ENCODE results near the gene CPLX1. TPM values are rescaled to one million over a fixed set of nuclear protein-coding genes. Genes with fewer than 3 reads are reported as not detected.

CPLX1 gene
- total RNA-seq, 1 experiment from 2014 or later: 3.9 TPM

DNA sequence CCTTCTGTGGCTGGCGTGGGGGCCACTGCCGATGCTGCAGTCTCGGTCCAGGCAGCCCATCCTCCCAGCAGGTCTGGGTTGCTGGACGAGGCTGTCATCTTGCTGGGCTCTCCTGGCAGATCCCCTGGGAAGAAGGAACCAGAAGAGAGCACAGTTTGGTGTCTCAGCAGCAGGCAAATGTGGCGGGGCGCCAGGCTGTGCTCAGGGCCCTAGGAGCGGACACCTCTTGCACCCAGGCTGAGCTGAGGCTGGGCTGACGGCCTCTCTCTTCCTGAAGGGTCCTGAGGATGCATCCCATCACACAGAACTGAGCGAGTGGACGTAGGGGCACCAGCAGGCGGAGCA lies 39.2 kb upstream of the CPLX1 start:
- Histone ChIP-seq H3K27ac (no peak overlapping the region), H3K9me3 (ENCODE audit: insufficient read depth, low read depth) (no peaks in the 10 kb centered on the region), H3K79me2 (ENCODE audit: low read depth) (no peaks in the 10 kb centered on the region), H3K4me2 (no peak overlapping the region), H3K4me1 (replicated peaks; ENCODE audit: insufficient read depth) (no peaks in the 10 kb centered on the region), H2AFZ (no peak overlapping the region), H3F3A (ENCODE audit: insufficient read depth, low read depth) (peaks cover 5% of the 10 kb centered on the region; the same call in 1 of the 2 replicates), H3K9me2 (ENCODE audit: insufficient read depth) (no peaks in the 10 kb centered on the region), H4K20me1 (ENCODE audit: insufficient read depth) (no peaks in the 10 kb centered on the region; the same call in 1 of the 2 replicates), H3K36me3 (ENCODE audit: low read depth) (peaks cover 8% of the 10 kb centered on the region; the same call in 1 of the 2 replicates), H3K27me3 (ENCODE audit: insufficient read depth, low read depth) (no peaks in the 10 kb centered on the region), H3K4me3 (no peak overlapping the region)
- TF ChIP-seq, protein P1, sequence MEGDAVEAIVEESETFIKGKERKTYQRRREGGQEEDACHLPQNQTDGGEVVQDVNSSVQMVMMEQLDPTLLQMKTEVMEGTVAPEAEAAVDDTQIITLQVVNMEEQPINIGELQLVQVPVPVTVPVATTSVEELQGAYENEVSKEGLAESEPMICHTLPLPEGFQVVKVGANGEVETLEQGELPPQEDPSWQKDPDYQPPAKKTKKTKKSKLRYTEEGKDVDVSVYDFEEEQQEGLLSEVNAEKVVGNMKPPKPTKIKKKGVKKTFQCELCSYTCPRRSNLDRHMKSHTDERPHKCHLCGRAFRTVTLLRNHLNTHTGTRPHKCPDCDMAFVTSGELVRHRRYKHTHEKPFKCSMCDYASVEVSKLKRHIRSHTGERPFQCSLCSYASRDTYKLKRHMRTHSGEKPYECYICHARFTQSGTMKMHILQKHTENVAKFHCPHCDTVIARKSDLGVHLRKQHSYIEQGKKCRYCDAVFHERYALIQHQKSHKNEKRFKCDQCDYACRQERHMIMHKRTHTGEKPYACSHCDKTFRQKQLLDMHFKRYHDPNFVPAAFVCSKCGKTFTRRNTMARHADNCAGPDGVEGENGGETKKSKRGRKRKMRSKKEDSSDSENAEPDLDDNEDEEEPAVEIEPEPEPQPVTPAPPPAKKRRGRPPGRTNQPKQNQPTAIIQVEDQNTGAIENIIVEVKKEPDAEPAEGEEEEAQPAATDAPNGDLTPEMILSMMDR (conservative IDR thresholded peaks at IDR 0.05): no peak
- no peak for TF ChIP-seq EZH2 (IDR thresholded peaks at IDR 0.05; ENCODE audit: low read depth)
- intact Hi-C loops (cut with micrococcal nuclease; ENCODE audit: unreplicated experiment): no loop called here
- BruUV-seq (replicated peaks): no TSS peak
- CTCF ChIA-PET: no interaction called here
- DNase-seq: no peak
- POLR2A ChIA-PET (ENCODE audit: unreplicated experiment): no interaction called here

DNA sequence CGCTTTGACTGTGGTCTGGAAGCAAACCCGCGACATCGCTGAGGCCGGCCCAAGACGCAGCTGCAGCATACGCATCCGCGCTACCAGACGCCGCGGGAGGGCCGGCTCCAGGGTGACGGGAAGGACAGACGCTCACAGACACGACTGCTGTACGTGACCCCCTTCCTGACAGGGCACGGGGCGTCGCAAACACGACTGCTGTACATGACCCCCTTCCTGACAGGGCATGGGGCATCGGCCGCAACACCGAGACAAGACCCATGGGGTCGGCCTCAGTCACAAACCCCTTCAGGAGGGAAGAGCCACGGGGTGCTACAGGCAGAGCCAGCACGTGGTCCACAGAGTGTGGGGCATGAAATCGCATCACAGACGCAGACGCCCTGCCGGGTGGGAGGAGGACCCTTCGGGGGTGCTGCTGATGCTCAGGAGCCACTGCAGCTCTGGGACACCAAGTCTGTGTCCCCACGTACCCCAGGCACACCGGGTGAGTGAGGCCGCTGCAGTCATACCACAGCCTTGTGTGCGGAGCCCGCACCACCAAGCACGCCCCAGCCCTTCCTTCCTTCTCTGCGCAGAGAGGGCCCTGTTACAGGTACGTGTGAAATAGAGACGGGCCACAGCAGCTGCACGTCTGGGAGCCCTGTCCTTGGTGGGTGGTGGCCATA lies 38.7 kb upstream of the CPLX1 start:
- no peaks in the 10 kb centered on the region; the same call in 1 of the 2 replicates for H4K20me1 ChIP-seq (ENCODE audit: insufficient read depth)
- H3K36me3 ChIP-seq (ENCODE audit: low read depth): peaks cover 8% of the 10 kb centered on the region; the same call in 1 of the 2 replicates
- POLR2A ChIA-PET (ENCODE audit: unreplicated experiment): no interaction called here
- BruUV-seq (replicated peaks): no TSS peak
- no peaks in the 10 kb centered on the region for H3K9me3 ChIP-seq (ENCODE audit: insufficient read depth, low read depth)
- no peaks in the 10 kb centered on the region for H3K79me2 ChIP-seq (ENCODE audit: low read depth)
- 0 out of 2 replicates have a peak, but pooled peaks cover under 1% of the 10 kb centered on the region for H3F3A ChIP-seq (ENCODE audit: insufficient read depth, low read depth)
- no peaks in the 10 kb centered on the region for H3K9me2 ChIP-seq (ENCODE audit: insufficient read depth)
- H3K4me2 ChIP-seq: no peak overlapping the region
- no peak for DNase-seq
- TF ChIP-seq, protein P1 (conservative IDR thresholded peaks at IDR 0.05): no peak
- no peak for TF ChIP-seq EZH2 (IDR thresholded peaks at IDR 0.05; ENCODE audit: low read depth)
- H2AFZ ChIP-seq: no peak overlapping the region
- intact Hi-C loops (cut with micrococcal nuclease; ENCODE audit: unreplicated experiment): no loop called here
- CTCF ChIA-PET: no interaction called here
- H3K27me3 ChIP-seq (ENCODE audit: insufficient read depth, low read depth): no peaks in the 10 kb centered on the region
- no peak overlapping the region for H3K4me3 ChIP-seq
- H3K4me1 ChIP-seq (replicated peaks; ENCODE audit: insufficient read depth): no peaks in the 10 kb centered on the region
- H3K27ac ChIP-seq: no peak overlapping the region

DNA sequence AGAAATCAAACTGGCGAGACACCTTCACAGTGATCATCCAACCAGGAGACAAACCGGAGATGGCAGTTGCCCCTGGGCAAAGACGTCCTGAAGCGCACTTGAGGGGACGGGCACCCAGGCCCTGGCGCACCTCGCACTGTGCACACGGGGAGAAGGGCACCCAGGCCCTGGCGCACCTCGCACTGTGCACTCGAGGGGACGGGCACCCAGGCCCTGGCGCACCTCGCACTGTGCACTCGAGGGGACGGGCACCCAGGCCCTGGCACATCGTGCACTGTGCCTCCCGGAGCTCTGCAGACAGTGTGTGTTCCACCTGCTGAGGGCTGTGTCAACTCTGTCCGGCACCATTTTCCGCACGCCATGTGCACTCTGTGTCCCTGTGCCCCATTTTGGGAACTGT lies 34.6 kb upstream of the CPLX1 start:
- no peaks in the 10 kb centered on the region for H3K27me3 ChIP-seq (ENCODE audit: insufficient read depth, low read depth)
- H3K9me3 ChIP-seq (ENCODE audit: insufficient read depth, low read depth): no peaks in the 10 kb centered on the region
- H3F3A ChIP-seq (ENCODE audit: insufficient read depth, low read depth): no peaks in the 10 kb centered on the region
- H3K4me3 ChIP-seq: no peak overlapping the region
- no TSS peak for BruUV-seq (replicated peaks)
- H3K27ac ChIP-seq: no peak overlapping the region
- H3K9me2 ChIP-seq (ENCODE audit: insufficient read depth): no peaks in the 10 kb centered on the region
- no peak overlapping the region for H2AFZ ChIP-seq
- no peaks in the 10 kb centered on the region for H3K4me1 ChIP-seq (replicated peaks; ENCODE audit: insufficient read depth)
- no peak for DNase-seq
- intact Hi-C loops (cut with micrococcal nuclease; ENCODE audit: unreplicated experiment): no loop called here
- no peaks in the 10 kb centered on the region for H3K79me2 ChIP-seq (ENCODE audit: low read depth)
- H3K36me3 ChIP-seq (ENCODE audit: low read depth): peaks cover 8% of the 10 kb centered on the region; the same call in 1 of the 2 replicates
- TF ChIP-seq, protein P1 (conservative IDR thresholded peaks at IDR 0.05): no peak
- no peak for TF ChIP-seq EZH2 (IDR thresholded peaks at IDR 0.05; ENCODE audit: low read depth)
- no peaks in the 10 kb centered on the region; the same call in 1 of the 2 replicates for H4K20me1 ChIP-seq (ENCODE audit: insufficient read depth)
- POLR2A ChIA-PET (ENCODE audit: unreplicated experiment): no interaction called here
- no peak overlapping the region for H3K4me2 ChIP-seq
- CTCF ChIA-PET: no interaction called here

Measured in PC-9 (cell line).